Urothelium cell line (cell line): ENCODE data around the gene SPSB3.
"Not testable (repeated sequence)": the region's sequence is repeated elsewhere in the genome, so short reads cannot be mapped to it uniquely, and the experiment has no call there.

Experiments
- DNase-seq: peaks from one replicate; pipeline ENCODE4 v3.0.0; 2011; ENCODE audit warnings: low spot score, mixed read lengths
- FAIRE-seq: peaks from 2 replicates; lab custom pipeline; 2011; peaks lifted over from hg19 to GRCh38; lab: Jason Lieb, UNC

SPSB3 gene

GRCh38 chr16:1744338-1744840 lies 38.0 kb downstream of the SPSB3 start:
- DNase-seq (no peak), FAIRE-seq (no peak)

GRCh38 chr16:1743376-1744337 lies 38.7 kb downstream of the SPSB3 start:
- DNase-seq = no peak
- FAIRE-seq = peak; percentile 67

- FAIRE-seq (no peak), DNase-seq (no peak)
Observed at GRCh38 chr16:1741553-1742165, 40.7 kb downstream of the SPSB3 start.

GRCh38 chr16:1740781-1741490 lies 41.4 kb downstream of the SPSB3 start:
- DNase-seq (no peak), FAIRE-seq (no peak)

- FAIRE-seq = peak; percentile 74
- no peak for DNase-seq
Observed at GRCh38 chr16:1740234-1740633, 42.1 kb downstream of the SPSB3 start.

- no peak for DNase-seq
- no peak for FAIRE-seq
Observed at GRCh38 chr16:1734816-1735215, 47.6 kb downstream of the SPSB3 start.

- FAIRE-seq (no peak), DNase-seq (no peak)
Observed at GRCh38 chr16:1734123-1734522, 48.2 kb downstream of the SPSB3 start.

GRCh38 chr16:1732551-1732987 lies 49.8 kb downstream of the SPSB3 start:
- DNase-seq, FAIRE-seq: not testable (repeated sequence)

- FAIRE-seq = no peak
Observed at GRCh38 chr16:1732071-1732470, 50.3 kb downstream of the SPSB3 start.

GRCh38 chr16:1731603-1732002 lies 50.8 kb downstream of the SPSB3 start:
- FAIRE-seq = no peak

More at GRCh38 chr16:1732071-1732470, 50.3 kb downstream of the SPSB3 start:
- DNase-seq = no peak

GRCh38 chr16:1731073-1731472 lies 51.3 kb downstream of the SPSB3 start:
- FAIRE-seq (no peak), DNase-seq (no peak)

More at GRCh38 chr16:1731603-1732002, 50.8 kb downstream of the SPSB3 start:
- no peak for DNase-seq

- DNase-seq (no peak), FAIRE-seq (no peak)
Observed at GRCh38 chr16:1729445-1729844, 52.9 kb downstream of the SPSB3 start.

GRCh38 chr16:1729026-1729425 lies 53.3 kb downstream of the SPSB3 start:
- peak; percentile 13 for FAIRE-seq
- DNase-seq = no peak

GRCh38 chr16:1727651-1728624 lies 54.4 kb downstream of the SPSB3 start:
- DNase-seq = no peak
- FAIRE-seq = peak; percentile 32
